Panc1 (cell line): ENCODE results near the gene PTTG1IP. TPM values are rescaled to one million over a fixed set of nuclear protein-coding genes. Genes with fewer than 3 reads are reported as not detected.

ENCODE experiments used
- ATAC-seq: fragments of 200-7000 bp; cut with Tn5 transposase; 2 replicates; pipeline ENCODE4 v1.9.1; 2020; ENCODE audit warnings: mild to moderate bottlenecking, moderate library complexity
- BruUV-seq: library from RNA; stranded (reverse); fragments of 400-500 nt; replicated peaks from 2 replicates; lab custom pipeline; 2021; lab: Mats Ljungman, UMichigan
- CTCF ChIA-PET: fragments of 300-600 bp; sonication (Branson Sonifier 250); formaldehyde crosslinking; loops from one replicate; lab custom pipeline; 2022; ENCODE audit warnings: antibody characterized with exemption; lab: Charles Lee
- POLR2A ChIA-PET: fragments of 300-600 bp; sonication (Branson Sonifier 250); formaldehyde crosslinking; loops from one replicate; lab custom pipeline; 2022; ENCODE audit warnings: antibody characterized with exemption; lab: Charles Lee
- DNase-seq: peaks from one replicate; pipeline ENCODE4 v3.0.0-alpha.2; 2010; ENCODE audit warnings: low read depth, low spot score
- H3K27ac ChIP-seq: 2 replicates; pipeline ENCODE4 v1.5.1; 2011; ENCODE audit warnings: mild to moderate bottlenecking, low read length, inconsistent platforms
- H3K27me3 ChIP-seq: fragments of 200-500 bp; sonication (Bioruptor generic); 2 replicates; pipeline ENCODE4 v1.6.0; 2014; ENCODE audit warnings: low read length, inconsistent platforms; ENCODE audit not compliant: control insufficient read depth, insufficient read depth
- H3K36me3 ChIP-seq: fragments of 200-500 bp; sonication (Bioruptor generic); 2 replicates; pipeline ENCODE4 v1.5.1; 2014; ENCODE audit warnings: inconsistent platforms, mild to moderate bottlenecking, low read length, moderate library complexity; ENCODE audit not compliant: control insufficient read depth, insufficient read depth
- H3K4me1 ChIP-seq: 2 replicates; pipeline ENCODE4 v1.5.1; 2011; ENCODE audit warnings: inconsistent platforms, mild to moderate bottlenecking, low read length, moderate library complexity; ENCODE audit not compliant: control insufficient read depth, insufficient read depth
- H3K4me3 ChIP-seq, 2 experiments: 2 replicates each; pipeline ENCODE4 v1.5.1; 2011 to 2012; ENCODE audit warnings: low read depth in 2 of 2, low read length in 2 of 2, mild to moderate bottlenecking in 2 of 2, inconsistent platforms in 1 of 2, moderate library complexity in 1 of 2
- H3K9me3 ChIP-seq: fragments of 200-500 bp; sonication (Bioruptor generic); 2 replicates; pipeline ENCODE4 v1.5.1; 2014; ENCODE audit warnings: low read depth, mild to moderate bottlenecking, inconsistent platforms, low read length, moderate library complexity; ENCODE audit not compliant: control insufficient read depth, insufficient read depth
- POLR2AphosphoS5 ChIP-seq: IDR thresholded peaks from 2 replicates; pipeline ENCODE4 v1.6.1; 2012; ENCODE audit warnings: mild to moderate bottlenecking, low read depth, low read length, moderate library complexity
- SIN3A ChIP-seq: IDR thresholded peaks from 2 replicates; pipeline ENCODE4 v1.6.1; 2012; ENCODE audit warnings: low read depth, mild to moderate bottlenecking, low read length, moderate library complexity, borderline replicate concordance; ENCODE audit not compliant: insufficient read depth
- TCF7L2 ChIP-seq: IDR thresholded peaks from 2 replicates; pipeline ENCODE4 v1.6.1; 2011; ENCODE audit warnings: mild to moderate bottlenecking, low read depth, low read length, inconsistent platforms
- in situ Hi-C: cut with HindIII; loops from 2 replicates; pipeline ENCODE4 v1.10.0; 2016; ENCODE audit warnings: low sequenced_read_pairs, low pct_unique_long_range_greater_than_20kb
- intact Hi-C: fragments of 100-400 bp; cut with micrococcal nuclease; formaldehyde crosslinking; loops from one replicate; pipeline ENCODE4 v1.10.0; 2022; ENCODE audit not compliant: unreplicated experiment
- total RNA-seq: library from RNA; stranded (reverse); gene quantifications from one replicate; pipeline ENCODE4 v1.2.1, GENCODE V29; 2021; ENCODE audit not compliant: unreplicated experiment
- TF ChIP-seq, protein P1 (sequence below): fragments of 450-650 bp; IDR thresholded peaks from 2 replicates; pipeline ENCODE4 v1.5.1; 2017; ENCODE audit warnings: mild to moderate bottlenecking
- TF ChIP-seq, protein P2 (sequence below), 2 experiments: IDR thresholded peaks; 2 replicates each; pipeline ENCODE4 v1.6.1; 2011 to 2012; ENCODE audit warnings: low read depth in 2 of 2, control low read depth in 1 of 2, low read length in 1 of 2, mild to moderate bottlenecking in 1 of 2, moderate library complexity in 1 of 2; ENCODE audit not compliant: insufficient read depth in 1 of 2

Gene PTTG1IP
- total RNA-seq, 1 experiment from 2014 or later, result 226 TPM

DNA sequence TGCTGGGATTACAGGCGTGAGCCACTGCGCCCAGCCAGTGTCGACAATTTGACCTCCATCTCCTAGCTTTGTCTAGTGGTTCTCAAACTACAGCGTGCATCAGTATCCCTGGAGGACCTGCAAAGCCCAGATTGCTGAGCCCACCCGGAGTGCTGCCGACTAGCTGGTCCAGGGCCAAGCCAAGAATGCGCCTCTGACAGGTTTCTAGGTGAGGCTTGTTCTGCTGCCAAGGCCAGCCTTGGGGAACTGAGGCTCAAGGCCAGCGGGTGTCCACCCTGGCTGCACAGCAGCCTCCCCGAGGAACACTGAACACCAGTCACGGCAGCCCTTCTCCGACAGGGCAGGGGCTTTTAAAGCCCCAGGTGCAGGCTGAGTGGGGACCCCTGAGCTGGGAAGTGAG, 9.8 kb upstream of the PTTG1IP start:
- Histone ChIP-seq H3K27me3 (no peaks in the 10 kb centered on the region), H3K27ac (no peak overlapping the region), H3K36me3 (no peaks in the 10 kb centered on the region), H3K4me3 (no peak overlapping the region), H3K9me3 (no peaks in the 10 kb centered on the region), H3K4me1 (peaks cover 6% of the 10 kb centered on the region)
- TF ChIP-seq TCF7L2, result no peak
- TF ChIP-seq, protein P1, sequence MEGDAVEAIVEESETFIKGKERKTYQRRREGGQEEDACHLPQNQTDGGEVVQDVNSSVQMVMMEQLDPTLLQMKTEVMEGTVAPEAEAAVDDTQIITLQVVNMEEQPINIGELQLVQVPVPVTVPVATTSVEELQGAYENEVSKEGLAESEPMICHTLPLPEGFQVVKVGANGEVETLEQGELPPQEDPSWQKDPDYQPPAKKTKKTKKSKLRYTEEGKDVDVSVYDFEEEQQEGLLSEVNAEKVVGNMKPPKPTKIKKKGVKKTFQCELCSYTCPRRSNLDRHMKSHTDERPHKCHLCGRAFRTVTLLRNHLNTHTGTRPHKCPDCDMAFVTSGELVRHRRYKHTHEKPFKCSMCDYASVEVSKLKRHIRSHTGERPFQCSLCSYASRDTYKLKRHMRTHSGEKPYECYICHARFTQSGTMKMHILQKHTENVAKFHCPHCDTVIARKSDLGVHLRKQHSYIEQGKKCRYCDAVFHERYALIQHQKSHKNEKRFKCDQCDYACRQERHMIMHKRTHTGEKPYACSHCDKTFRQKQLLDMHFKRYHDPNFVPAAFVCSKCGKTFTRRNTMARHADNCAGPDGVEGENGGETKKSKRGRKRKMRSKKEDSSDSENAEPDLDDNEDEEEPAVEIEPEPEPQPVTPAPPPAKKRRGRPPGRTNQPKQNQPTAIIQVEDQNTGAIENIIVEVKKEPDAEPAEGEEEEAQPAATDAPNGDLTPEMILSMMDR, result no peak
- TF ChIP-seq SIN3A, result no peak
- TF ChIP-seq POLR2AphosphoS5, result no peak
- intact Hi-C loops (no loop called here), in situ Hi-C loops (no loop called here)
- no TSS peak for BruUV-seq
- ATAC-seq (no peak), DNase-seq (no peak)
- POLR2A ChIA-PET, result no interaction called here
- CTCF ChIA-PET, result interaction anchor here (0.7 kb wide), 1 partner anchor 9 kb away, joined by 13 read pairs; no protein-coding TSS in a partner anchor

DNA sequence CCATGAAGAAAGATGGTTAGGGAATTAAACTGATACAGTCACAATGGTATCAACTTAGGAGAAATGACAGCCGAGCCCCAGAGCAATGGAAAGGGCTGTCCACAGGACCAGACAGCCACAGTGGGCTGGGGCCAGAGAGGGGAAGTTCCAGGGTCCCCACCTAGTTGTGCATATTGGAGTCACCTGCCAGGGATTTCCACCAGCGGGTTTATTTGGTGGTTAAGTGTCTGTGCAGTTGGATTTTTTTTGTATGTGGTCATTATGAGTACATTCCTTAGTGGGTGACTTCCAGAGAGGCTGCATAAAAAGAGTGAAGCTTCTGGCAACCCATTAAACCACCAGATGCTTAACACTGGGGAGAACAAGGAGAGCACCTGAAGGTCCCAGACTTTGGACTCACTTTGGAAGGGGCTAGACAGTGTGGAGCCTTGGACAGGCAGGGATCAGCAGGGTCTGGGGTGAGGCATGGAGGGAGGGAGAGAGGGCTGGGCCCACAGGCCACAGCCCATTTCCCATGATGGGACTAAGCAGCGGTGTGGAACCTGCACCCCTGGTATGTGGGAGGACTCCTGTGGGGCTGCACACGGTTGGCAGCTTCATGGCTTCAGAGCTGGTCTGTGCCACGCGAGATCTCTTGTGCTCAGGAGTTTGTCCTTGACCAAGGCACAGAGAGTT, 7.8 kb upstream of the PTTG1IP start:
- in situ Hi-C loops (no loop called here), intact Hi-C loops (no loop called here)
- ATAC-seq (peak; percentile 57), DNase-seq (no peak)
- Histone ChIP-seq H3K36me3 (no peaks in the 10 kb centered on the region), H3K27ac (no peak overlapping the region), H3K9me3 (no peaks in the 10 kb centered on the region), H3K27me3 (no peaks in the 10 kb centered on the region), H3K4me3 (no peak overlapping the region), H3K4me1 (peaks cover 6% of the 10 kb centered on the region)
- POLR2A ChIA-PET, result no interaction called here
- BruUV-seq, result no TSS peak
- CTCF ChIA-PET, result no interaction called here
- TF ChIP-seq, protein P2, sequence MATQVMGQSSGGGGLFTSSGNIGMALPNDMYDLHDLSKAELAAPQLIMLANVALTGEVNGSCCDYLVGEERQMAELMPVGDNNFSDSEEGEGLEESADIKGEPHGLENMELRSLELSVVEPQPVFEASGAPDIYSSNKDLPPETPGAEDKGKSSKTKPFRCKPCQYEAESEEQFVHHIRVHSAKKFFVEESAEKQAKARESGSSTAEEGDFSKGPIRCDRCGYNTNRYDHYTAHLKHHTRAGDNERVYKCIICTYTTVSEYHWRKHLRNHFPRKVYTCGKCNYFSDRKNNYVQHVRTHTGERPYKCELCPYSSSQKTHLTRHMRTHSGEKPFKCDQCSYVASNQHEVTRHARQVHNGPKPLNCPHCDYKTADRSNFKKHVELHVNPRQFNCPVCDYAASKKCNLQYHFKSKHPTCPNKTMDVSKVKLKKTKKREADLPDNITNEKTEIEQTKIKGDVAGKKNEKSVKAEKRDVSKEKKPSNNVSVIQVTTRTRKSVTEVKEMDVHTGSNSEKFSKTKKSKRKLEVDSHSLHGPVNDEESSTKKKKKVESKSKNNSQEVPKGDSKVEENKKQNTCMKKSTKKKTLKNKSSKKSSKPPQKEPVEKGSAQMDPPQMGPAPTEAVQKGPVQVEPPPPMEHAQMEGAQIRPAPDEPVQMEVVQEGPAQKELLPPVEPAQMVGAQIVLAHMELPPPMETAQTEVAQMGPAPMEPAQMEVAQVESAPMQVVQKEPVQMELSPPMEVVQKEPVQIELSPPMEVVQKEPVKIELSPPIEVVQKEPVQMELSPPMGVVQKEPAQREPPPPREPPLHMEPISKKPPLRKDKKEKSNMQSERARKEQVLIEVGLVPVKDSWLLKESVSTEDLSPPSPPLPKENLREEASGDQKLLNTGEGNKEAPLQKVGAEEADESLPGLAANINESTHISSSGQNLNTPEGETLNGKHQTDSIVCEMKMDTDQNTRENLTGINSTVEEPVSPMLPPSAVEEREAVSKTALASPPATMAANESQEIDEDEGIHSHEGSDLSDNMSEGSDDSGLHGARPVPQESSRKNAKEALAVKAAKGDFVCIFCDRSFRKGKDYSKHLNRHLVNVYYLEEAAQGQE (IDR thresholded peaks at IDR 0.05; ENCODE audit: insufficient read depth in 1 of 2, low read depth in 2 of 2, low read length in 1 of 2), result no peak
- TF ChIP-seq SIN3A, result no peak
- no peak for TF ChIP-seq POLR2AphosphoS5
- no peak for TF ChIP-seq TCF7L2
- TF ChIP-seq, protein P1, result no peak
